ENCODE results near the gene SORL1-AS1.

DNA sequence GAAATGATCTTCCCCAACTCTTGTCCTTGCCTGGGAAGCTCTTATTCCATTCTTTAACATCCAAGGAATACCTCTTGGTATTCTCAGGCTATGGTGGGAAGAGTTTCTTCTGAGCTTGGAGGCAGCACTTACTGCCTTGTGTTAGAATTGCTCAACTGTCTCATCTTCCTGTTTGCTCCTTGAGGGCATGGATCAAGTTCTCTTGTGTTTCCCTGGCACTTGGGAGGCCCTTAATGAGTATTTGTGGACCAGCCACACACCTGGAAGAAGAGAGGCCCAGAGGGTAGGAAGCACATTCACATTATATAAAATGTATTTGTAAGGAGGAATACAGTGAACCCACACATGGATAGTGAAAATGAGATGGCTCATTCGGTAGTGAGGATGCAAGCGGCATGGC, 3.4 kb upstream of the SORL1-AS1 start:
- TF ChIP-seq EZH2 (IDR thresholded peaks at IDR 0.05) (no peak), POLR2AphosphoS5 (IDR thresholded peaks at IDR 0.05; ENCODE audit: borderline replicate concordance, low read depth, low read length) (no peak)

Data from SK-N-MC (cell line).